Ectodermal cell (in vitro differentiated cells): Measurements from ENCODE around the gene TKTL1.
"Not testable (repeated sequence)": the region's sequence is repeated elsewhere in the genome, so short reads cannot be mapped to it uniquely, and the experiment has no call there.

Experiments used
- H3K27ac ChIP-seq: 2 replicates; pipeline ENCODE4 v1.7.0; 2013; ENCODE audit warnings: mild to moderate bottlenecking, low read depth, low read length; ENCODE audit not compliant: insufficient read depth, poor library complexity, severe bottlenecking
- H3K27me3 ChIP-seq: 2 replicates; pipeline ENCODE4 v1.7.0; 2013; ENCODE audit warnings: mild to moderate bottlenecking, low read length; ENCODE audit not compliant: insufficient read depth, control insufficient read depth, poor library complexity, severe bottlenecking
- H3K36me3 ChIP-seq: one replicate; pipeline ENCODE4 v1.7.0; 2013; ENCODE audit warnings: low read length; ENCODE audit not compliant: control insufficient read depth, insufficient read depth
- H3K4me1 ChIP-seq: one replicate; pipeline ENCODE4 v1.7.0; 2013; ENCODE audit warnings: low read length; ENCODE audit not compliant: control insufficient read depth, insufficient read depth
- H3K4me3 ChIP-seq: 2 replicates; pipeline ENCODE4 v1.7.0; 2013; ENCODE audit warnings: low read depth, low read length, control low read depth; ENCODE audit not compliant: insufficient read depth
- H3K9me3 ChIP-seq: 2 replicates; pipeline ENCODE4 v1.7.0; 2013; ENCODE audit warnings: mild to moderate bottlenecking, low read length, moderate library complexity; ENCODE audit not compliant: control insufficient read depth
- WGBS, 2 experiments: methylation state at CpG; one replicate each; pipeline ENCODE4 v1.1.7; 2013; ENCODE audit warnings: missing lambda C conversion rate in 2 of 2; 5-methylcytosine and 5-hydroxymethylcytosine counted together

TKTL1 gene

GRCh38 chrX:154294791-154295574, 612 bp upstream of the TKTL1 start, which contains the start of gene TEX28:
TSS of gene TEX28 (minus strand) at chrX:154295124. CDS start at chrX:154292117, 3,007 bp downstream.
- no peak within 1 kb of the TSS for H3K27ac ChIP-seq
- no peaks in the 10 kb centered on the region for H3K4me1 ChIP-seq
- no peaks in the 10 kb centered on the region for H3K36me3 ChIP-seq
- H3K4me3 ChIP-seq: no peak within 1 kb of the TSS
- no peaks in the 10 kb centered on the region for H3K9me3 ChIP-seq
- no peaks in the 10 kb centered on the region for H3K27me3 ChIP-seq
- WGBS, 2 experiments: 92 to 95% methylated on average over 29 to 35 of the region's 39 CpGs

- WGBS, 2 experiments: 93 to 96% methylated on average over 18 of the region's 18 CpGs
- no peaks in the 10 kb centered on the region for H3K36me3 ChIP-seq
- H3K27ac ChIP-seq: no peak overlapping the region
- H3K4me3 ChIP-seq: no peak overlapping the region
- H3K4me1 ChIP-seq: no peaks in the 10 kb centered on the region
- no peaks in the 10 kb centered on the region for H3K9me3 ChIP-seq
- H3K27me3 ChIP-seq: no peaks in the 10 kb centered on the region
These were observed 1.1 kb downstream of the TKTL1 start for GRCh38 chrX:154296731-154297130.

GRCh38 chrX:154298312-154298711, 2.7 kb downstream of the TKTL1 start:
- H3K4me1 ChIP-seq: no peaks in the 10 kb centered on the region
- WGBS, 2 experiments: 90 to 92% methylated on average over 7 of the region's 7 CpGs
- H3K9me3 ChIP-seq: no peaks in the 10 kb centered on the region
- no peak overlapping the region for H3K27ac ChIP-seq
- no peaks in the 10 kb centered on the region for H3K36me3 ChIP-seq
- no peak overlapping the region for H3K4me3 ChIP-seq
- H3K27me3 ChIP-seq: no peaks in the 10 kb centered on the region

GRCh38 chrX:154300816-154301215, 5.2 kb downstream of the TKTL1 start:
- Histone ChIP-seq H3K4me3 (no peak overlapping the region), H3K9me3 (no peaks in the 10 kb centered on the region), H3K27me3 (no peaks in the 10 kb centered on the region), H3K36me3 (no peaks in the 10 kb centered on the region), H3K27ac (no peak overlapping the region), H3K4me1 (peaks cover 10% of the 10 kb centered on the region)
- 94 to 96% methylated on average over 7 of the region's 8 CpGs for WGBS, 2 experiments

GRCh38 chrX:154302998-154303397, 7.4 kb downstream of the TKTL1 start:
- H3K9me3 ChIP-seq, H3K36me3 ChIP-seq, H3K4me3 ChIP-seq, H3K27me3 ChIP-seq, H3K27ac ChIP-seq: not testable (repeated sequence)
- 91 to 94% methylated on average over 7 of the region's 7 CpGs for WGBS, 2 experiments
- H3K4me1 ChIP-seq: peaks cover 10% of the 10 kb centered on the region

GRCh38 chrX:154303476-154303875, 7.9 kb downstream of the TKTL1 start:
- Histone ChIP-seq H3K27ac (no peak overlapping the region), H3K36me3 (no peaks in the 10 kb centered on the region), H3K4me1 (peaks cover 10% of the 10 kb centered on the region), H3K4me3 (no peak overlapping the region), H3K27me3 (no peaks in the 10 kb centered on the region), H3K9me3 (no peaks in the 10 kb centered on the region)
- WGBS, 2 experiments: 90% methylated on average over 8 of the region's 8 CpGs

GRCh38 chrX:154304846-154305245, 9.3 kb downstream of the TKTL1 start:
- Histone ChIP-seq H3K4me3 (no peak overlapping the region), H3K27ac (peak overlapping the region; percentile 55), H3K36me3 (no peaks in the 10 kb centered on the region), H3K27me3 (no peaks in the 10 kb centered on the region), H3K4me1 (peaks cover 10% of the 10 kb centered on the region), H3K9me3 (no peaks in the 10 kb centered on the region)
- 58 to 65% methylated on average over 9 to 10 of the region's 10 CpGs for WGBS, 2 experiments

GRCh38 chrX:154305541-154306205, 10.1 kb downstream of the TKTL1 start:
- no peak overlapping the region for H3K27ac ChIP-seq
- no peaks in the 10 kb centered on the region for H3K9me3 ChIP-seq
- no peaks in the 10 kb centered on the region for H3K36me3 ChIP-seq
- H3K4me3 ChIP-seq: no peak overlapping the region
- H3K27me3 ChIP-seq: no peaks in the 10 kb centered on the region
- peaks cover 10% of the 10 kb centered on the region for H3K4me1 ChIP-seq
- 89 to 94% methylated on average over 11 of the region's 11 CpGs for WGBS, 2 experiments

GRCh38 chrX:154307202-154307601, 11.6 kb downstream of the TKTL1 start:
- Histone ChIP-seq H3K36me3 (no peaks in the 10 kb centered on the region), H3K9me3 (no peaks in the 10 kb centered on the region), H3K27ac (no peak overlapping the region), H3K4me1 (peaks cover 10% of the 10 kb centered on the region), H3K27me3 (no peaks in the 10 kb centered on the region), H3K4me3 (no peak overlapping the region)
- 94 to 95% methylated on average over 6 of the region's 6 CpGs for WGBS, 2 experiments

GRCh38 chrX:154308108-154308946, 12.7 kb downstream of the TKTL1 start:
- H3K36me3 ChIP-seq: no peaks in the 10 kb centered on the region
- no peaks in the 10 kb centered on the region for H3K9me3 ChIP-seq
- no peak overlapping the region for H3K4me3 ChIP-seq
- no peaks in the 10 kb centered on the region for H3K27me3 ChIP-seq
- 67 to 68% methylated on average over 9 of the region's 9 CpGs for WGBS, 2 experiments
- peaks cover 10% of the 10 kb centered on the region for H3K4me1 ChIP-seq
- no peak overlapping the region for H3K27ac ChIP-seq
